GM21367 (cell line): ENCODE results near the gene SRGAP1.
"Not testable (repeated sequence)": the region's sequence is repeated elsewhere in the genome, so short reads cannot be mapped to it uniquely, and the experiment has no call there.

Experiments used
- ATAC-seq: cut with Tn5 transposase; IDR thresholded peaks from one replicate; pipeline ENCODE4 v1.9.1; 2021; ENCODE audit not compliant: unreplicated experiment

The SRGAP1 gene

GRCh38 chr12:63865448-63865847 lies 20.9 kb downstream of the SRGAP1 start:
- no peak for ATAC-seq

- no peak for ATAC-seq
Measured at GRCh38 chr12:63867053-63867452, 22.6 kb downstream of the SRGAP1 start.

GRCh38 chr12:63869656-63870055 lies 25.2 kb downstream of the SRGAP1 start:
- ATAC-seq: no peak

GRCh38 chr12:63870838-63871237 lies 26.3 kb downstream of the SRGAP1 start:
- ATAC-seq: no peak

- no peak for ATAC-seq
Measured at GRCh38 chr12:63874897-63875480, 30.5 kb downstream of the SRGAP1 start.

- no peak for ATAC-seq
Measured at GRCh38 chr12:63875703-63876102, 31.2 kb downstream of the SRGAP1 start.

- no peak for ATAC-seq
Measured at GRCh38 chr12:63876980-63877379, 32.5 kb downstream of the SRGAP1 start.

- ATAC-seq: no peak
Measured at GRCh38 chr12:63877693-63878092, 33.2 kb downstream of the SRGAP1 start.

- ATAC-seq: not testable (repeated sequence)
Measured at GRCh38 chr12:63880235-63880634, 35.7 kb downstream of the SRGAP1 start.

- ATAC-seq: no peak
Measured at GRCh38 chr12:63880742-63881263, 36.3 kb downstream of the SRGAP1 start.

- ATAC-seq: no peak
Measured at GRCh38 chr12:63882844-63883243, 38.3 kb downstream of the SRGAP1 start.

- no peak for ATAC-seq
Measured at GRCh38 chr12:63885401-63885800, 40.9 kb downstream of the SRGAP1 start.

- ATAC-seq: no peak
Measured at GRCh38 chr12:63888908-63889635, 44.6 kb downstream of the SRGAP1 start.

GRCh38 chr12:63889721-63890509 lies 45.4 kb downstream of the SRGAP1 start:
- no peak for ATAC-seq

- no peak for ATAC-seq
Measured at GRCh38 chr12:63893170-63893569, 48.7 kb downstream of the SRGAP1 start.

- ATAC-seq: no peak
Measured at GRCh38 chr12:63894132-63894531, 49.6 kb downstream of the SRGAP1 start.

- no peak for ATAC-seq
Measured at GRCh38 chr12:63895841-63896240, 51.3 kb downstream of the SRGAP1 start.

- no peak for ATAC-seq
Measured at GRCh38 chr12:63897931-63898330, 53.4 kb downstream of the SRGAP1 start.

- no peak for ATAC-seq
Measured at GRCh38 chr12:63898764-63899337, 54.4 kb downstream of the SRGAP1 start.

- no peak for ATAC-seq
Measured at GRCh38 chr12:63899396-63899795, 54.9 kb downstream of the SRGAP1 start.
